GM19438 (cell line): ENCODE measurements around the gene DNHD1.
"Not testable (repeated sequence)": the region's sequence is repeated elsewhere in the genome, so short reads cannot be mapped to it uniquely, and the experiment has no call there.

Experiments used
- ATAC-seq: cut with Tn5 transposase; IDR thresholded peaks from one replicate; pipeline ENCODE4 v1.9.1; 2021; ENCODE audit warnings: low read depth; ENCODE audit not compliant: unreplicated experiment

Gene DNHD1

GRCh38 chr11:6481012-6481923, 15.8 kb upstream of the DNHD1 start, which contains the start of the genes ARFIP2 and TIMM10B:
Gene ARFIP2, minus strand, starts transcription at chr11:6481331. Its CDS starts 910 bp downstream, at chr11:6480421.
Gene TIMM10B, plus strand, starts transcription at chr11:6481501. Its CDS starts 16 bp downstream, at chr11:6481517.
- ATAC-seq: peak; percentile 99

GRCh38 chr11:6481924-6482275, 15.2 kb upstream of the DNHD1 start:
- ATAC-seq: no peak

DNA sequence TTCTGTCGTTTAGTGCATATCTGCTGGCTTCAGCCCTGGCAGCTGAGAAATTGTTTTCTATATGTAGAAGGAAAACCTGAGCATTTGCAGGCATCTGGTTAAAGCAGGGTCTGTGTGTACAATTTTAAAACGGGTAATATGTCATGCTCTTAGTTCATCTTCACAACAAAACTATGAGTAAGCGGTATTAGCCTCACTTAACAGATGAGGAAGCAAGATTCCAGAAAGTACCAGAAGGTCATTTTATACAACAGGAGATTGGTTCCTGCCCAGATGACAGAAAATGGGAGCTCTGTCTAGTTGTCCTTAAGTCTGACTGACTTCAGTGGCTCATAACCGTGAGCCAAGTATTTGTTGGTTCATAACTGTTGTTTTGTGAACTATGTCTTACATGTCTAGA, 14.6 kb upstream of the DNHD1 start:
- no peak for ATAC-seq

GRCh38 chr11:6483015-6483414, 14.1 kb upstream of the DNHD1 start:
- no peak for ATAC-seq

- no peak for ATAC-seq
Observed at GRCh38 chr11:6485661-6486060, 11.4 kb upstream of the DNHD1 start.

DNA sequence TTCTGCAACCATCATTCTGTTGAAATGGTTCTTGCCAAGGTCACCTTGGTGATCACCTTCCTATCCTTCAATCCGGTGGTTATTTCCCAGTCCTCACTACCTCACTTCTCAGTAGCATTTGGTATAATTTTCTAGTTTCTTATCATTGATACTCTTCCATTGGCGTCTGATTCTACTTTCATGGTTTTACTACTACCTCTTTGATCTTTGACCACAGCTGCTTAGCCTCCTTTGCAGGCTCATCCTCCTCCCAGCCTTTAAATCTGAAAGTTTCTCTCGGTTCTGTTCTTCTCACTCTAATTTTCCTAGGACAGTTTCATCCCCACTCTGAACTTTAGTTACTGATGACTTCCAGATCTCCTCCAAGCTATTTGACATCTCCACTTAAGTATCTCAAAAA, 10.8 kb upstream of the DNHD1 start:
- ATAC-seq: no peak

DNA sequence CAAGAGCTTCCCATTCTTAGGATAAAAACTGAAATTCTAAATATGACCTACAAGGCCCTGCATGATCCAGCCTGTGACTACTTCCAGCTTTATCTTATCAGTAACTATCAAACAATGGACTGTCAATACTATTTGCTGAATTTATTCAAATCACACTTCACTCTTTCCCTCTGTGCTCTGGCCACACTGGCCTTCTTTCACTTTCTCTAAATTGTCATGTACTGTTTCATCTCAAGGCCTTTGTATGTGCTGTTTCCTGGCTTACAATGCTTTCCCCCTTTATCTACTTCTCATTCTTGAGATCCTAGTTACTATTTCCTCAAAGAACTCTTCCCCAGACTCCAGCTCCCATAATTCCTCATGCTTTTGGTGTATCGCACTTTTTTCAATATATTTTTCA, 10.1 kb upstream of the DNHD1 start:
- ATAC-seq: no peak

DNA sequence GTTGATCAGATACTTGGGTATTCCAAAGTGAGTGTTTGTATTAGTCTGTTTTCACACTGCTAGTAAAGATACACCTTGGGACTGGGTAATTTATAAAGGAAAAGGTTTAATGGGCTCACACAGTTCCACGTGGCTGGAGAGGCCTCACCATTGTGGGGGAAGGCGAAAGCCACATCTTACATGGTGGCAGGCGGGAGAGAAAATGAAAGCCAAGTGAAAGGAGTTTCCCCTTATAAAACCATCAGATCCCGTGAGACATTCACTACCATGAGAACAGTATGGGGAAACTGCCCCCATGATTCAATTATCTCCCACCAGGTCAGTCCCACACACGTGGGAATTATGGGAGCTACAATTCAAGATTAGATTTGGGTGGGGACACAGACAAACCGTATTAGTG, 8.7 kb upstream of the DNHD1 start:
- ATAC-seq: no peak

DNA sequence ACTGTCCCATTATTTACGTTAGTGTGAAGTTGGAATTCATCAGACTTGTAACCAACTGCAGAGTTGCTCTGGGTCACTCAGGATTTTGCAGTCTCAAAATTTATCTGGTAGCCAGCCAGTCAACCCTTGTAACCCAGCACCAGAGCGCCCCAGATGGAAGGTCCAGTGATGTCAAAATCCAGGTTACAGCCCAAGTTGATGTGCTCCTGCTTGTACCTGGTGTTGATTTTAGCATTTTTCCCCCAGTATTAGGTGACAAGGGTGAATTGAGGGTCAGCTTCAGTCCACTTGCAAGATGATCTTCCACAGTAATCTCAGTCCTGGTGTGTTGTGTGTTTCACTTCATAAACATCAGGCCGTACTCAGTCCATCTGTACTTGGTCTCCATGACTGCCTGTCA, 8.3 kb upstream of the DNHD1 start:
- no peak for ATAC-seq

- no peak for ATAC-seq
Observed at GRCh38 chr11:6489306-6489705, 7.8 kb upstream of the DNHD1 start.

DNA sequence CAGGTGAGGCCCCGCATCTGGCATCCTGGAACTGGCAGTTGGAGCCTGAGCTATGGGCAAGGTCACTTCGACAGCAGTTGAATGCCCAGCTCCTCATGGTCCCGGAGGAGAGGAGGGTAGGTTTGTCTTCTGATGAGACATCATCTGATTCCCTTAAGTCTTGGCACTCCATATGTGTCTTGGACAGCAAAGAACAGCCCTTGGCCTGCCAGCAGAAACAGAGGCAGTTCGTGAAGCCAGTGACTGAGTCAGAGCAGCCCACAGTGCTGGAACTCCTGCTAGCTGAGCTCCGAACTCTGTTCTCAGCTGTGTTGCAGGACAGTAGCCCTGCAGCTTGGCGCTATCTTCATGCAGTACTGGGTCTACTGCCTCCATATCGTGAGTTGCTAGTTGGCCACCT, 1.0 kb downstream of the DNHD1 start:
- no peak for ATAC-seq

DNA sequence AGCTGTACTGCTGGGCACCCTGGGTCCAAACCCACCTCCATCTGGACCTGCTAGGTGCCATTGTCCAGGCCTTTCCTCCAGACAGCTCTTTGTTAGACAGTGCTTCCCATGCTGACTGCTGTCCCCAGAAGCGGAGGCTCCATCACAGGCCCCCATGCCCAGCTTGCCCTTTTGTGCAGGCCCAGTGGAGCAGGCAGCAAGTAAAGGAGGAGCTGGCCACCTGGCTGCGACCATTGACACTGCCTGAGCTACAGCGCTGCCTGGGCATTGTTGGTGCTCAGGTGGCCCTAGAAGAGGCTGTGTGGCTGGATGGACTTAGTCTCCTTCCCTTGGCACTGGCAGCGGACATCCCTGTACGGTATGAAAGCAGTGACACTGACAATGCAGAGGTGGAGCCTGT, 1.5 kb downstream of the DNHD1 start:
- ATAC-seq: no peak

GRCh38 chr11:6502382-6502781, 5.3 kb downstream of the DNHD1 start:
- ATAC-seq: no peak

GRCh38 chr11:6504166-6504565, 7.1 kb downstream of the DNHD1 start:
- ATAC-seq: no peak

DNA sequence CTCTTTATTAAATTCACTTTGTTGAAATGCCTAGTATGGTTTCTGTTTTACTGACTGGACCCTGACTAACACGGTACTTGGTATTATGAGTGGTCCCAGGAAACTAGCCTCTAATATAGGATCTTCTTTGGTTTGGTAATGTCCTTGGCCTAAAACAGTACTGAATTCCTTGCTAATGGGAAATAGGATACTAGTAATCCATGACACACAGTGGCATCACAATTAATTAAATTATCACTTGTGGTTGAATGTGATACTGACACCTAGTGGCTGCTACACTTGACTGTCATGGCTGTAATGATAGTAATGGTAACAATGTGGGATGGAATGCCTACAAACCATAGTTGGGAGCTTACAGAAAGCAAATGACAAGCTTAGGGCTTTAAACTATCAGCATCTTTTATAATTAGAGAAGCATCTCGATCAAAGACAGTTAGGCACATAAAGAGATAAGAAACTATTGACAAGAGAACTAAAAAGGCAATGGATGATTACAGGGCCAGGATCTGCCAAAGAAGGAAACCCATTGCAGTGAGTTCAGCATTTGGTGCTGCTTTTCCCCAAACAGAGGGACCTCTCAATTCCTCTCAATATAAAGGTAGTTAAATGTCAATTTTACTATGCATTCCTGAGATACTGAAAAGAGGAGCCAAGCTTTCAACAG, 8.6 kb downstream of the DNHD1 start:
- ATAC-seq: no peak

DNA sequence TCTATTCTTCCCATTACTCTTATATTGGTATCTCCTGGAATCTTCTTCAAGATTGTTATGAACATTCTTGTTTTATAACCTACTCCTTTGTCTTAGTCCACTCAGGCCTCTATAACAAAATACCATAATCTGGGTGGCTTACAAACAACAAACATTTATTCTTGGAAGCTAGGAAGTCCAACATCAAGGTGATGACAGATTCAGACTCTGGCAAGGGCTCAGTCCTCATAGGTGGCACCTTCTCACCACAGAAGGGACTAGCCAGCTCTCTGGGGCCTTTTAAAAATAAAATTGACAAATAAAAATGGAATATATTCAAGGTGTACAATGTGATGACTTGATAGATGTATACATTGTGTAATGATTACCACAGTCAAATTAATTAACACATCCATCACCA, 19.8 kb downstream of the DNHD1 start:
- ATAC-seq: no peak

DNA sequence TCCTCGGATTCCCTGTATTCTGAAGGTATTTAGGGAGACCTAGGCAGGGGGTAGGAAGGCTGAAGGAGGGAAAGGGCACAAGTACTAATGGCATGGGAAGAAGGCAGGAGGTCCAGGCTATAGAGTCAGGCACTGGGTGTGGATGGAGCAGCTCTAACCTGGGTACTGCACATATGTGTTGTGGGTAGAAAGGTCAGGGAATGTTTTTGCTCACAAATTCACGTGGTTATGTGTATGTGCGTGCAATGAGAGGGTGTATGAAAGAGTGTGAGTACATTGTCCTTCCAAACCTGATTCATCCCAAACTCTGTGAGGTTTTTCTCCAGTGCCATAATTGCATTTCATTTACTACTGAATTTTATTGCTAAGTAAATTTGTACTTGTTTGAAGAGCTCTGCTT, 23.2 kb downstream of the DNHD1 start:
- no peak for ATAC-seq

- not testable (repeated sequence) for ATAC-seq
Observed at GRCh38 chr11:6521946-6522345, 24.9 kb downstream of the DNHD1 start.

GRCh38 chr11:6523253-6523652, 26.2 kb downstream of the DNHD1 start:
- ATAC-seq: no peak

GRCh38 chr11:6526411-6527135, 29.5 kb downstream of the DNHD1 start:
- ATAC-seq: no peak

DNA sequence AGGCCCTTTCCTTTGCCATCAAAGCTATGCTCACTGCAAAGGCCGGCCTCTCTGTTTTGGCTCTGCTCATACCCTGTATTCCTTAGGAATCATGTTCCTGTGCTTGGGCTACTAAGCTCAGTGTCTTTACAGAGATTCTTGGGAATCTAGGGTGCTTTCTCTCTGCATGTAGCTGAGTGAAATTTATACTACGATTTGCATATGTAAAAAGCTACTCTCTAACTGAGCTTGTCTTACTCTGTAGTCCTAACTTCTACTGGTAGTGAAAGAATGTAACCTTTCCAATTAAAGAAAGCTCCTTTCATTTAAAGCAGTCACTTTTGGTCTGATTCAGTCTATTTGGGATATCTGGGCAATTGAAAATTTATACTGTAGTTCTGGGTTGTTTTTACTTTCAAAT, 32.2 kb downstream of the DNHD1 start:
- ATAC-seq: no peak
